ENCODE data around the gene FOXJ1. TPM values are rescaled to one million over a fixed set of nuclear protein-coding genes. Genes with fewer than 3 reads are reported as not detected.

Gene FOXJ1
- total and polyA plus RNA-seq, 2 of the 8 experiments (the other 6 are each of a cell fraction or from before 2014, with no cell fraction given), result 4.7 to 5.4 TPM

GRCh38 chr17:76122431-76123190 lies 18.4 kb downstream of the FOXJ1 start (continued):
- TF ChIP-seq CTCF (IDR thresholded peaks at IDR 0.05; ENCODE audit: control extremely low read depth in 1 of 3, insufficient read depth in 1 of 3, low read depth in 1 of 3, low read length in 3 of 3), result no peak
- no peak for TF ChIP-seq PHF8 (conservative IDR thresholded peaks at IDR 0.05; ENCODE audit: low read depth, low read length)
- TF ChIP-seq HDAC2 (IDR thresholded peaks at IDR 0.05; ENCODE audit: borderline replicate concordance in 1 of 2, low read depth in 2 of 2, low read length in 2 of 2), result no peak
- TF ChIP-seq YY1 (IDR thresholded peaks at IDR 0.05; ENCODE audit: low read depth, low read length), result no peak
- no peak for TF ChIP-seq JUND (IDR thresholded peaks at IDR 0.05; ENCODE audit: low read length)
- TF ChIP-seq POU5F1 (IDR thresholded peaks at IDR 0.05; ENCODE audit: low read depth, low read length), result no peak

All from H1 (cell line).